ENCODE data around the gene RAB26.
"Not testable (repeated sequence)": the region's sequence is repeated elsewhere in the genome, so short reads cannot be mapped to it uniquely, and the experiment has no call there.

Gene RAB26

DNA sequence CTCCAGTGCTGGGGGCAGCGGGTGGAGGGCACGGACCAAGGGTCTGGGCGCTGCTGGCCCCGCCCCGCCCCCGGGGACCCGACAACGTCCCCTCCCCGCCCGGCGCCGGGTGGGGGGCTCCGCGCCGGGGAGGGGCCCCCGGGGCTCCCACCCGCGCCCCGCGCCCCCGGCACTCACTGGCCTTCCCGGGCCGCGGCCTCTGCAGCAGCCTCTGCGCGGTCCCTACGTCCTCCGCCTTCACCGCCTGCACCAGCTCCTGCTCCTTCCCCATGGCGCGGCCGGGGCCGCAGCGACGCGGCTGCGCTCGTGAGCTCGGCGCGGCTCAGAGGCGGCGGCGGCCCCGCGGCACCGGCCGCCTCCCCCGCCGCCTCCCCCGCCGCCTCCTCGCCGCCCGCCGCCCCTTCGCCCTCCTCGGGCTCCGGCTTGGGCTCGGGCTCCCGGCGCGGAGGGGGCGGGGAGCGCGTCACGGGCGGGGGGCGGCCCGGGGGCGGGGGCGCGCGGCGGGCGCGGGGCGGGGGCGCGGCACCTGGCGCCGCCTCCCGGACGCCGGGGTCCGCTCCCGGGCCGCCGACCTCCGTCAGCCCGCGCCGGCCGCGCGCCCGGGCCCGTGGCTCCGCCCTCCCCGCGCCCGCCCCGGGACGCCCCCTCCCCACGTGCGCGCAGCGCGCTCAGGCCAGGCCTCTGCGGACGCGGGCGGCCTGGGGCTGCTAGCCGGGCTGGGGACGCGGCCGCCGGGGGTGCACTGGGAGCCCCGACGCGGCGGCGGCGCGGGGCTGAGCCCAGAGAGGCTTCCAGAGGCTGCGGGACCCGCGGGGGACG, 47.9 kb downstream of the RAB26 start, which contains the start of gene CASKIN1:
Gene CASKIN1, minus strand, starts transcription at position 444 of the 819 bp plus-strand sequence. Its CDS starts 173 bp downstream, at position 271.
- no peak for DNase-seq (ENCODE audit: low read depth in 2 of 2)

DNA sequence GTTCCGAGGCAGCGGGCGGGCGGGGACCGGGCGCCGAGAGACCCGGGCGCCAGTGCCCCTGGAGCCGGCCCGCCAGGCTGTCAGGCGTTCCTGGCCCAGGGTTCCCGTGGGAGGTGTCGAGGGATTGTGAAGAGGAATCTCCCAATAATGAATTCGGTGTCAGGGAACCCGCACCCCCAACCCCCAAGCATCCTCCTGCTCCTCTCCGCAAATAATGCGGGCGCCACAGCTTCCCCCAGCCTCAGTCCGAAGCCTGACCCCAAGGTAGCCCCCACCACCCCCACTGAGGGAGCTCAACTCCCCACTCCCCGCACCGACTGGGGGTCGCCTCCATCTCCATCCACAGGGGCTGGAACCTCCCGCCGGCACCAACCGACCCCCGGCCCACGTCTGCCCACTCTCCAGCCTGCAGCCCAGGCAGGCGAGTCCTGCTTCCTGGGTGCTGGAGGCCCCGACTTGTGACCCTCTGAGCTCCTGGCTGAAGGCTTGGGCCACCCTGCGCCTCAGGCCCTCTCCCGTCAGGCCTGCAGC, 48.6 kb downstream of the RAB26 start:
- DNase-seq (ENCODE audit: low read depth in 2 of 2): no peak

- no peak for DNase-seq (ENCODE audit: low read depth in 2 of 2)
Observed at GRCh38 chr16:2197765-2198164, 49.3 kb downstream of the RAB26 start.

GRCh38 chr16:2198283-2198682, 49.9 kb downstream of the RAB26 start:
- no peak for DNase-seq (ENCODE audit: low read depth in 2 of 2)

DNA sequence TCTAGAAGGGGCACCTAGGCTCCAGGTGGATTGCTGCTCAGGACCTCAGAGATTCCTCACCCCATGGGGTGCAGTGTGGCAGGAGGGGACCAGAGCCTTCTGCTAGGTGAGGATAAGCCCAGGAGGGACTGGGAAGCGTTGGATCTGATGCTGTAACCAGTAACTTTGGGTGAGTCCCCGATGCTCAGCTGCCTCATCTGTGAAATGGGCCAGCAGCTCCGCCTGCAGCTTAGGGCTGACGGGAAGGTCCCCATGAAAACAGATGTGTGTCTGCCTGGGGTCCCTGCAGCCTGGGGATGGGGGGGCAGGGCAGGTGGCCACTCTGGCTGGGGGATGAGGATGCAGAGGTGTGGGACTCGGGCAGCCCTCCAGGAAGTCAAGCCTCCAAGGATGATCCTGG, 50.7 kb downstream of the RAB26 start:
- no peak for DNase-seq (ENCODE audit: low read depth in 2 of 2)

- DNase-seq (ENCODE audit: low read depth in 2 of 2): no peak
Observed at GRCh38 chr16:2199621-2200139, 51.3 kb downstream of the RAB26 start.

- DNase-seq (ENCODE audit: low read depth in 2 of 2): no peak
Observed at GRCh38 chr16:2200313-2200712, 51.9 kb downstream of the RAB26 start.

GRCh38 chr16:2203119-2203688, 54.8 kb downstream of the RAB26 start:
- DNase-seq (ENCODE audit: low read depth in 2 of 2): not testable (repeated sequence)

Measured in fibroblast of skin of left quadriceps (primary cell).